ENCODE results near the gene CADPS. TPM values are rescaled to one million over a fixed set of nuclear protein-coding genes. Genes with fewer than 3 reads are reported as not detected.

Gene CADPS
- total RNA-seq, 4 donors from 2014 or later: 0.31 to 14.4 (median 5.2) TPM

- WGBS, 2 donors (ENCODE audit: low coverage in 1 of 2): 69 to 75% methylated on average over 2 of the region's 2 CpGs
- no peaks in the 10 kb centered on the region for H3K36me3 ChIP-seq
- TF ChIP-seq POLR2AphosphoS5 (IDR thresholded peaks at IDR 0.05) (no peak), POLR2A (IDR thresholded peaks at IDR 0.05) (no peak), CTCF (IDR thresholded peaks at IDR 0.05) (no peak), EP300 (IDR thresholded peaks at IDR 0.05) (no peak)
- no peaks in the 10 kb centered on the region for H3K9me3 ChIP-seq
- H3K27me3 ChIP-seq: no peaks in the 10 kb centered on the region
- no peaks in the 10 kb centered on the region for H3K4me1 ChIP-seq
- no peak overlapping the region for H3K4me3 ChIP-seq
- H3K27ac ChIP-seq: no peak overlapping the region
- ATAC-seq: no peak
Measured at GRCh38 chr3:62551556-62551955, 323.7 kb downstream of the CADPS start.

- ATAC-seq: no peak
- Histone ChIP-seq H3K27ac (no peak overlapping the region), H3K27me3 (no peaks in the 10 kb centered on the region), H3K4me3 (no peak overlapping the region), H3K4me1 (no peaks in the 10 kb centered on the region), H3K9me3 (no peaks in the 10 kb centered on the region), H3K36me3 (no peaks in the 10 kb centered on the region)
- TF ChIP-seq CTCF (IDR thresholded peaks at IDR 0.05): no peak
- TF ChIP-seq POLR2A (IDR thresholded peaks at IDR 0.05): no peak
- no peak for TF ChIP-seq EP300 (IDR thresholded peaks at IDR 0.05)
- no peak for TF ChIP-seq POLR2AphosphoS5 (IDR thresholded peaks at IDR 0.05)
- WGBS, 2 donors (ENCODE audit: low coverage in 1 of 2): 71% methylated on average over 5 of the region's 5 CpGs; no CpG with 5 or more reads in 1 of the 2 donors
Measured at GRCh38 chr3:62550439-62550838, 324.8 kb downstream of the CADPS start.

- 50 to 64% methylated on average over 2 of the region's 2 CpGs for WGBS, 2 donors (ENCODE audit: low coverage in 1 of 2)
- H3K27ac ChIP-seq: no peak overlapping the region
- TF ChIP-seq EP300 (IDR thresholded peaks at IDR 0.05): no peak
- no peak for TF ChIP-seq POLR2A (IDR thresholded peaks at IDR 0.05)
- no peak for TF ChIP-seq CTCF (IDR thresholded peaks at IDR 0.05)
- no peak for TF ChIP-seq POLR2AphosphoS5 (IDR thresholded peaks at IDR 0.05)
- no peak for ATAC-seq
- H3K4me3 ChIP-seq: no peak overlapping the region
- no peaks in the 10 kb centered on the region for H3K9me3 ChIP-seq
- no peaks in the 10 kb centered on the region for H3K4me1 ChIP-seq
- no peaks in the 10 kb centered on the region for H3K36me3 ChIP-seq
- H3K27me3 ChIP-seq: no peaks in the 10 kb centered on the region
Measured at GRCh38 chr3:62548528-62549205, 326.5 kb downstream of the CADPS start.

- no peak for TF ChIP-seq POLR2AphosphoS5 (IDR thresholded peaks at IDR 0.05)
- no peak for TF ChIP-seq EP300 (IDR thresholded peaks at IDR 0.05)
- no peak for TF ChIP-seq CTCF (IDR thresholded peaks at IDR 0.05)
- no peak for TF ChIP-seq POLR2A (IDR thresholded peaks at IDR 0.05)
- ATAC-seq: no peak
- H3K4me3 ChIP-seq: no peak overlapping the region
- H3K9me3 ChIP-seq: no peaks in the 10 kb centered on the region
- H3K4me1 ChIP-seq: no peaks in the 10 kb centered on the region
- H3K36me3 ChIP-seq: no peaks in the 10 kb centered on the region
- 77 to 89% methylated on average over 7 of the region's 7 CpGs for WGBS, 2 donors (ENCODE audit: low coverage in 1 of 2)
- no peak overlapping the region for H3K27ac ChIP-seq
- no peaks in the 10 kb centered on the region for H3K27me3 ChIP-seq
Measured at GRCh38 chr3:62546266-62546665, 328.9 kb downstream of the CADPS start.

- H3K27ac ChIP-seq: no peak overlapping the region
- WGBS, 2 donors (ENCODE audit: low coverage in 1 of 2): 85 to 87% methylated on average over 2 of the region's 2 CpGs
- no peak for ATAC-seq
- H3K4me1 ChIP-seq: no peaks in the 10 kb centered on the region
- no peaks in the 10 kb centered on the region for H3K27me3 ChIP-seq
- H3K4me3 ChIP-seq: no peak overlapping the region
- TF ChIP-seq CTCF (IDR thresholded peaks at IDR 0.05) (no peak), POLR2AphosphoS5 (IDR thresholded peaks at IDR 0.05) (no peak), EP300 (IDR thresholded peaks at IDR 0.05) (no peak), POLR2A (IDR thresholded peaks at IDR 0.05) (no peak)
- H3K9me3 ChIP-seq: no peaks in the 10 kb centered on the region
- H3K36me3 ChIP-seq: no peaks in the 10 kb centered on the region
Measured at GRCh38 chr3:62542185-62542584, 333.0 kb downstream of the CADPS start.
